Upper lobe of left lung (tissue), 4 donors: ENCODE data around the gene OR51M1.

Experiments
- POLR2A ChIP-seq, 4 donors: fragments of 450-650 bp; IDR thresholded peaks; one replicate each; pipeline ENCODE4 v1.5.1; 2016 to 2017; ENCODE audit warnings: antibody characterized with exemption in 4 of 4, mild to moderate bottlenecking in 2 of 4
- TF ChIP-seq, protein P1 (sequence below), 6 experiments: fragments of 450-650 bp in 4 of 6; fragments of 200-600 bp in 2 of 6; sonication (generic) in 2 of 6; IDR thresholded peaks; one replicate each; pipeline ENCODE4 v1.5.1; 2016 to 2019; ENCODE audit warnings: antibody characterized with exemption in 6 of 6

DNA sequence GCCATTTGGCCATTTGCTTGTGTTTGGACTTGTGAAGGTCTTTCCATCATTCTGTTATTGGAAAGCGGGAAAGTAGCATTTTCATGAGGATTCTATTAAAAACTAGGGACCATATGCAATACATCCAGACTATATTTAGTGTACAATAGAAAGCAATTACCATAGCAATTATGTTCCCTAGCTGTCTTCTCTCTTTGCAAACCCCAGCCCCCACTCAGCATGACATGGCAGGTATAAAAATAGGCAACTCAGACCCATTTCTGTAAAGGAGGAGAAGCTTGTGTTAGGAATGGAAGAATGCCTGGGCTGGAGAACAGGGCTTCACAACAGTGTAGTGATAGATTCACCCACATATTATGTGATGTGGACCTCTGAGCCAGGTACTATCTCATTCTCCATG, 19.9 kb upstream of the OR51M1 start:
- TF ChIP-seq, protein P1, sequence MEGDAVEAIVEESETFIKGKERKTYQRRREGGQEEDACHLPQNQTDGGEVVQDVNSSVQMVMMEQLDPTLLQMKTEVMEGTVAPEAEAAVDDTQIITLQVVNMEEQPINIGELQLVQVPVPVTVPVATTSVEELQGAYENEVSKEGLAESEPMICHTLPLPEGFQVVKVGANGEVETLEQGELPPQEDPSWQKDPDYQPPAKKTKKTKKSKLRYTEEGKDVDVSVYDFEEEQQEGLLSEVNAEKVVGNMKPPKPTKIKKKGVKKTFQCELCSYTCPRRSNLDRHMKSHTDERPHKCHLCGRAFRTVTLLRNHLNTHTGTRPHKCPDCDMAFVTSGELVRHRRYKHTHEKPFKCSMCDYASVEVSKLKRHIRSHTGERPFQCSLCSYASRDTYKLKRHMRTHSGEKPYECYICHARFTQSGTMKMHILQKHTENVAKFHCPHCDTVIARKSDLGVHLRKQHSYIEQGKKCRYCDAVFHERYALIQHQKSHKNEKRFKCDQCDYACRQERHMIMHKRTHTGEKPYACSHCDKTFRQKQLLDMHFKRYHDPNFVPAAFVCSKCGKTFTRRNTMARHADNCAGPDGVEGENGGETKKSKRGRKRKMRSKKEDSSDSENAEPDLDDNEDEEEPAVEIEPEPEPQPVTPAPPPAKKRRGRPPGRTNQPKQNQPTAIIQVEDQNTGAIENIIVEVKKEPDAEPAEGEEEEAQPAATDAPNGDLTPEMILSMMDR (IDR thresholded peaks at IDR 0.05), result no peak
- no peak for TF ChIP-seq POLR2A (IDR thresholded peaks at IDR 0.05)
